Naive thymus-derived CD4-positive, alpha-beta T cell (primary cell): ENCODE measurements around the gene SLC19A1. TPM values are rescaled to one million over a fixed set of nuclear protein-coding genes. Genes with fewer than 3 reads are reported as not detected.

Source experiments
- ATAC-seq: fragments of 150-1000 bp; cut with Tn5 transposase; 2 replicates; pipeline ENCODE4 v1.10.0; 2021; ENCODE audit warnings: mild to moderate bottlenecking, moderate library complexity
- CTCF ChIA-PET: fragments of 350-600 bp; sonication (Branson Sonifier 250); formaldehyde crosslinking; loops from one replicate; lab custom pipeline; 2021; ENCODE audit warnings: antibody characterized with exemption; lab: Charles Lee
- POLR2A ChIA-PET: fragments of 350-600 bp; sonication (Branson Sonifier 250); formaldehyde crosslinking; loops from one replicate; lab custom pipeline; 2021; ENCODE audit warnings: antibody characterized with exemption, inconsistent platforms; lab: Charles Lee
- DNase-seq, 9 donors: peaks; one replicate each; pipeline versions ENCODE4 v3.0.0 to v3.0.0-alpha.2; 2020 to 2022; ENCODE audit warnings: mixed read lengths in 1 of 9
- H3K27ac ChIP-seq: one replicate; pipeline ENCODE4 v1.7.0; 2013; ENCODE audit warnings: mild to moderate bottlenecking, low read depth, low read length, moderate library complexity
- H3K27me3 ChIP-seq, 2 donors: one replicate each; pipeline ENCODE4 v1.7.0; 2013; ENCODE audit warnings: low read length in 2 of 2, mild to moderate bottlenecking in 2 of 2, moderate library complexity in 2 of 2; ENCODE audit not compliant: control insufficient read depth in 2 of 2, insufficient read depth in 2 of 2
- H3K36me3 ChIP-seq, 3 experiments: 1 replicate in 2 of 3; 2 replicates in 1 of 3; pipeline ENCODE4 v1.7.0; 2013; ENCODE audit warnings: low read length in 3 of 3, mild to moderate bottlenecking in 3 of 3, moderate library complexity in 1 of 3; ENCODE audit not compliant: insufficient read depth in 3 of 3, control insufficient read depth in 2 of 3
- H3K4me1 ChIP-seq, 2 donors: one replicate each; pipeline ENCODE4 v1.7.0; 2013; ENCODE audit warnings: low read length in 2 of 2, mild to moderate bottlenecking in 2 of 2, moderate library complexity in 1 of 2; ENCODE audit not compliant: control insufficient read depth in 2 of 2, insufficient read depth in 2 of 2
- H3K4me3 ChIP-seq: 2 replicates; pipeline ENCODE4 v1.7.0; 2013; ENCODE audit warnings: mild to moderate bottlenecking, low read length
- H3K9me3 ChIP-seq, 3 experiments: 1 replicate in 2 of 3; 2 replicates in 1 of 3; pipeline ENCODE4 v1.7.0; 2013; ENCODE audit warnings: low read length in 3 of 3; ENCODE audit not compliant: control insufficient read depth in 2 of 3
- H3K27ac Mint-ChIP-seq, 9 donors: one replicate each; pipeline ENCODE4 v1.8.0; 2020 to 2022; ENCODE audit warnings: mixed read lengths in 9 of 9, mild to moderate bottlenecking in 8 of 9, moderate library complexity in 5 of 9, inconsistent platforms in 2 of 9
- H3K27me3 Mint-ChIP-seq, 5 donors: one replicate each; pipeline ENCODE4 v1.8.0; 2021 to 2022; ENCODE audit warnings: mixed read lengths in 5 of 5, mild to moderate bottlenecking in 1 of 5
- H3K36me3 Mint-ChIP-seq, 5 donors: one replicate each; pipeline ENCODE4 v1.8.0; 2020 to 2022; ENCODE audit warnings: mixed read lengths in 5 of 5, mild to moderate bottlenecking in 3 of 5, inconsistent platforms in 1 of 5
- H3K4me1 Mint-ChIP-seq, 7 donors: one replicate each; pipeline ENCODE4 v1.8.0; 2020 to 2022; ENCODE audit warnings: mixed read lengths in 7 of 7, mild to moderate bottlenecking in 3 of 7, inconsistent platforms in 1 of 7
- H3K4me3 Mint-ChIP-seq, 10 donors: one replicate each; pipeline ENCODE4 v1.8.0; 2020 to 2022; ENCODE audit warnings: mild to moderate bottlenecking in 10 of 10, mixed read lengths in 10 of 10, moderate library complexity in 6 of 10, inconsistent platforms in 2 of 10
- H3K9me3 Mint-ChIP-seq, 11 donors: one replicate each; pipeline ENCODE4 v1.8.0; 2020 to 2022; ENCODE audit warnings: mixed read lengths in 11 of 11, mild to moderate bottlenecking in 4 of 11, inconsistent platforms in 1 of 11, moderate library complexity in 1 of 11
- intact Hi-C, 2 donors: fragments of 100-400 bp; cut with micrococcal nuclease; formaldehyde crosslinking; loops; one replicate each; pipeline ENCODE4 v1.15.1; 2023
- polyA plus RNA-seq, 2 donors: library from polyadenylated mRNA; unstranded; fragments of 300-500 nt; fragmentation: Illumina TruSeq; gene quantifications; one replicate each; pipeline ENCODE4 v1.2.3, GENCODE V29; 2021
- total RNA-seq, 6 experiments: library from RNA in 5 of 6; stranded (reverse) in 5 of 6; gene quantifications; 1 replicate in 5 of 6; 2 replicates in 1 of 6; pipeline ENCODE4 v1.2.3 and lab custom pipeline; 2021 to 2026

The SLC19A1 gene
- total and polyA plus RNA-seq, 7 experiments from 2014 or later, result 10.5 to 49.1 (median 15.6) TPM

- no peaks in the 10 kb centered on the region for H3K27me3 Mint-ChIP-seq
- Histone ChIP-seq H3K4me1 (peaks cover 8 to 12% of the 10 kb centered on the region in 2 donors), H3K27me3 (no peaks in the 10 kb centered on the region), H3K9me3 (no peaks in the 10 kb centered on the region), H3K4me3 (no peak overlapping the region), H3K27ac (no peak overlapping the region), H3K36me3 (peaks cover 0 to 15% (median 0%) of the 10 kb centered on the region in 3 experiments)
- DNase-seq, result no peak
- intact Hi-C loops, result no loop called here
- peak; percentile 37 for ATAC-seq
- peaks cover 0 to 7% (median 0%) of the 10 kb centered on the region in 5 donors for H3K36me3 Mint-ChIP-seq
- H3K9me3 Mint-ChIP-seq, result no peaks in the 10 kb centered on the region
- no peak overlapping the region for H3K4me3 Mint-ChIP-seq
- H3K4me1 Mint-ChIP-seq, result peaks cover 14 to 27% (median 21%) of the 10 kb centered on the region in 7 donors
- ChIA-PET POLR2A (no interaction called here), CTCF (no interaction called here)
- H3K27ac Mint-ChIP-seq, result peak overlapping the region in 4 of 9 donors; percentile 5 to 77 (median 60)
These were observed 6.7 kb downstream of the SLC19A1 start for GRCh38 chr21:45535341-45536081.

- DNase-seq (no peak), ATAC-seq (no peak)
- no peaks in the 10 kb centered on the region for H3K27me3 Mint-ChIP-seq
These were observed 7.5 kb downstream of the SLC19A1 start for GRCh38 chr21:45534636-45535331.

GRCh38 chr21:45533846-45534635, 8.2 kb downstream of the SLC19A1 start:
- H3K27ac ChIP-seq, result peak overlapping the region; percentile 63

More at GRCh38 chr21:45534636-45535331, 7.5 kb downstream of the SLC19A1 start:
- Mint-ChIP-seq H3K9me3 (no peaks in the 10 kb centered on the region), H3K4me1 (peaks cover 11 to 20% (median 14%) of the 10 kb centered on the region in 7 donors), H3K27ac (peak overlapping the region in 3 of 9 donors; percentile 59 to 77 (median 62)), H3K4me3 (no peak overlapping the region), H3K36me3 (peaks cover 0 to 7% (median 0%) of the 10 kb centered on the region in 5 donors)
- no peaks in the 10 kb centered on the region for H3K9me3 ChIP-seq
- peaks cover 0 to 23% (median 0%) of the 10 kb centered on the region in 3 experiments for H3K36me3 ChIP-seq
- H3K27ac ChIP-seq, result no peak overlapping the region
- CTCF ChIA-PET, result no interaction called here
- POLR2A ChIA-PET, result no interaction called here
- intact Hi-C loops, result no loop called here
- no peaks in the 10 kb centered on the region for H3K27me3 ChIP-seq
- peaks cover 8 to 12% of the 10 kb centered on the region in 2 donors for H3K4me1 ChIP-seq
- H3K4me3 ChIP-seq, result no peak overlapping the region

GRCh38 chr21:45533361-45533845, 8.8 kb downstream of the SLC19A1 start:
- intact Hi-C loops, result no loop called here
- H3K4me1 Mint-ChIP-seq, result peaks cover 9 to 20% (median 14%) of the 10 kb centered on the region in 7 donors
- peak overlapping the region; percentile 63 for H3K27ac ChIP-seq
- ATAC-seq (no peak), DNase-seq (peak in 1 of 9 donors; percentile 5)
- no peaks in the 10 kb centered on the region for H3K27me3 Mint-ChIP-seq
- peaks cover 8 to 12% of the 10 kb centered on the region in 2 donors for H3K4me1 ChIP-seq
- H3K4me3 Mint-ChIP-seq, result peak overlapping the region in 3 of 10 donors; percentile 2 to 81 (median 71)
- peaks cover 0 to 34% (median 0%) of the 10 kb centered on the region in 3 experiments for H3K36me3 ChIP-seq
- ChIA-PET CTCF (no interaction called here), POLR2A (no interaction called here)
- H3K4me3 ChIP-seq, result no peak overlapping the region
- no peaks in the 10 kb centered on the region for H3K27me3 ChIP-seq
- peak overlapping the region in 7 of 9 donors; percentile 38 to 93 (median 84) for H3K27ac Mint-ChIP-seq
- H3K9me3 ChIP-seq, result no peaks in the 10 kb centered on the region
- H3K9me3 Mint-ChIP-seq, result no peaks in the 10 kb centered on the region
- peaks cover 0 to 7% (median 0%) of the 10 kb centered on the region in 5 donors for H3K36me3 Mint-ChIP-seq

More at GRCh38 chr21:45533846-45534635, 8.2 kb downstream of the SLC19A1 start:
- H3K4me3 Mint-ChIP-seq, result peak overlapping the region in 1 of 10 donors; percentile 12
- peaks cover 8 to 12% of the 10 kb centered on the region in 2 donors for H3K4me1 ChIP-seq
- peaks cover 0 to 30% (median 0%) of the 10 kb centered on the region in 3 experiments for H3K36me3 ChIP-seq
- ATAC-seq (no peak), DNase-seq (no peak)
- no peaks in the 10 kb centered on the region for H3K9me3 ChIP-seq
- intact Hi-C loops, result no loop called here
- ChIA-PET CTCF (no interaction called here), POLR2A (no interaction called here)
- H3K4me1 Mint-ChIP-seq, result peaks cover 9 to 20% (median 14%) of the 10 kb centered on the region in 7 donors
- no peak overlapping the region for H3K4me3 ChIP-seq
- H3K36me3 Mint-ChIP-seq, result peaks cover 0 to 7% (median 0%) of the 10 kb centered on the region in 5 donors
- no peaks in the 10 kb centered on the region for H3K9me3 Mint-ChIP-seq
- no peaks in the 10 kb centered on the region for H3K27me3 ChIP-seq
- H3K27ac Mint-ChIP-seq, result peak overlapping the region in 1 of 9 donors; percentile 14
- H3K27me3 Mint-ChIP-seq, result no peaks in the 10 kb centered on the region

- ChIA-PET CTCF (no interaction called here), POLR2A (no interaction called here)
- Mint-ChIP-seq H3K4me3 (peak overlapping the region; percentile 49 to 81 (median 70)), H3K36me3 (peaks cover 0 to 10% (median 0%) of the 10 kb centered on the region in 5 donors), H3K27ac (peak overlapping the region; percentile 77 to 93 (median 88)), H3K9me3 (no peaks in the 10 kb centered on the region), H3K4me1 (peaks cover 9 to 20% (median 14%) of the 10 kb centered on the region in 7 donors), H3K27me3 (no peaks in the 10 kb centered on the region)
- Histone ChIP-seq H3K4me3 (no peak overlapping the region), H3K36me3 (peaks cover 0 to 40% (median 0%) of the 10 kb centered on the region in 3 experiments), H3K4me1 (peaks cover 8 to 12% of the 10 kb centered on the region in 2 donors), H3K27ac (peak overlapping the region; percentile 63), H3K9me3 (no peaks in the 10 kb centered on the region), H3K27me3 (no peaks in the 10 kb centered on the region)
- intact Hi-C loops, result no loop called here
- peak; percentile 38 for ATAC-seq
- DNase-seq, result no peak
These were observed 9.3 kb downstream of the SLC19A1 start for GRCh38 chr21:45532826-45533360.
